ENCODE data around the gene HSPB7.
"Not testable (repeated sequence)": the region's sequence is repeated elsewhere in the genome, so short reads cannot be mapped to it uniquely, and the experiment has no call there.

Gene HSPB7

DNA sequence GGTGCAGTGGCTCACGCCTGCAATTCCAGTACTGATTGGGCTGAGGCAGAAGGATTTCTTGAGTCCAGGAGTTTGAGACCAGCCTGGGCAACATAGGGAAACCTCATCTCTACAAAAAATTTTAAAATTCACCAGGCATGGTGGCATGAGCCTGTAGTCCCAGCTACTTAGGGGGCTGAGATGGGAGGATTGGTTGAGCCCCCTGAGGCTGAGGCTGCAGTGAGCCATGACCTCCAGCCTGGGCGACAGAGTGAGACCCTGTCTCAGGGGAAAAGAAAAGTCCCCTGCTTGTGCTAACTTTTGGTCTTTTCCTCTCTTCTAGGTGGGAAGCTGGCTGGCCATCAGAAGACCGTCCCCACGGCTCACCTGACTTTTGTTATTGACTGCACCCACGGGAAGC, 12.2 kb downstream of the HSPB7 start:
- no peak for DNase-seq

DNA sequence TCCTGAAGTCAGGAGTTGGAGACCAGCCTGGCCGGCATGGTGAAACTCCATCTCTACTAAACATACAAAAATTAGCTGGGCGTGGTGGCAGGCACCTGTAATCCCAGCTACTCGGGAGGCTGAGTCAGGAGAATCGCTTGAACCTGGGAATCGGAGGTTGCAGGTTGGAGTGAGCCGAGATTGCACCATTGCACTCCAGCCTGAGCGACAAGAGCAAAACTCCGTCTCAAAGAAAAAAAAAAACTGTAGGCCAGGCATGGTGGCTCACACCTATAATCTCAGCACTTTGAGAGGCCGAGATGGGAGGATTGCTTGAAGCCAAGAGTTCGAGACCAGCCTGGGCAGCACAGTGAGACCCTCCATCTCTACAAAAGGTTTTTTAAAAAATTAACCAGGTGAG, 16.6 kb downstream of the HSPB7 start:
- DNase-seq: not testable (repeated sequence)

DNA sequence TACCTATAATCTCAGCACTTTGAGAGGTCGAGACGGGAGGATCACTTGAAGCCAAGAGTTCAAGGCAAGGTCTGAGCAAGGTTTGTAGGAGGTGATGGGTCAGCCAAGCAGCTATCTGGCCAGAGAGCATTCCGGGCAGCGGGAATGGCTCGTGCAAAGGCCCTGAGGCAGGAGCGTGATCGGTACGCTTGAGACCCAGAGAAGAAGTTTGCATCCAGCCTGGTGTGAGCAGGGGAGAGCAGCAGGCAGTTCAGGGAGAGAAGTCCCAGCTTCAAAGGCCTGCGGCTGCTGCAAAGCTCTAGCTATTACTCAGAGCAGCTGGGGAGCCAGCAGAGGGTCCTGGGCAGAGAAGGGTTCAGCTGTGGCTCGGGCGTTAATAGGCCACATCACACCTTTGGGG, 18.9 kb downstream of the HSPB7 start:
- DNase-seq: no peak

DNA sequence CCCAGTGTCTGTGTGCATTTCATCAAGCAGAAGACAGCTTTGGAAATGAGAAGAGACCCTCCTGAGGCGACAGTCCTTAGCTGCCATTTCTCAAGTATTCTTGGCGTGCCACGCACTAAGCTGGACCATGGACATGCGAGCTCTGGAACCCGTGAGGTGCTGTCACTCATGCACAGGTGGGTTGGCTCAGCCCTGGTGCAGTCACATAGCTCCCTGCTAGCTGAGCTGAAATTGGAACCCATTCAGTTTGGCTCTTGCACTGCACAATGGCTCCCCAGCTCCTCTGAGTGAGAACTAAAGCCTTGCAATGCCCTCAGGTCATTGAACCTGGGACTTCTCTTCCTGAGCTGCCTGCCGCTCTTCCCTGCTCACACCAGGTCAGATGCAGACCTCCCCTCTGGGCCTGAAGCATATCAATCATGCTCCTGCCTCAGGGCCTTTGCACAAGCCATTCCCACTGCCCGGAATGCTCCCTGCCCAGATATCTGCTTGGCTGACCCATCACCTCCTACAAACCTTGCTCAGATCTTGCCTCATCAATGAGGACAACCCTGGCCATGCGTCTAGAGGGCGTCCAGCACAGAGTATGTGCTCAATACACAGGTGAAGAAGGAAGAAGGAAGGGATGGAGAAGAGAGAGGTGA, 20.1 kb downstream of the HSPB7 start:
- DNase-seq: no peak

DNA sequence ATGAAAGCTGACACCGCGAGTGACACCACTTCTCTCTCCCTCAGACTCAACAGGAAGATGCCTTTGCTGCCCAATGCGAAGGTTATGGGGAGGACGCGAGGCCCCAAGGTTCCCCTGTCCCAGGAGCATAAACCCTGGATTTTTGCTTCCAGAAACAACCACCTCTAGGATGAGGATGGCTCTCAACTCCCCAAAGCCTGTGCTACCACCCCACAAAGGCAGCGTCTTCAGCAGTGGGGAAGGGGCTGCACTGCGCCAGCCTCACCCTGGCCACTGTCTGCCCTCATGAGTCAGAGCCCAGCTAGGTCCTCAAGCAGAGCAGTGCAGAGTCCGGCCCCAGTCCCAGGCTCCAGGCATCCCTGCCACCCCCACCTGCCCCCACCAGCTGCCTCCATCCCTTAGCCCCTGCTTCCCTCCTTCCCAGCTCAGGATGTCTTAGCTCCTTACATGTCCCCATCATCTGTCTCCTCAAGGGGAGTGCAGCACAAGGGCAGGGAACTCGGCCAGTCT, 20.7 kb downstream of the HSPB7 start:
- DNase-seq: no peak

DNA sequence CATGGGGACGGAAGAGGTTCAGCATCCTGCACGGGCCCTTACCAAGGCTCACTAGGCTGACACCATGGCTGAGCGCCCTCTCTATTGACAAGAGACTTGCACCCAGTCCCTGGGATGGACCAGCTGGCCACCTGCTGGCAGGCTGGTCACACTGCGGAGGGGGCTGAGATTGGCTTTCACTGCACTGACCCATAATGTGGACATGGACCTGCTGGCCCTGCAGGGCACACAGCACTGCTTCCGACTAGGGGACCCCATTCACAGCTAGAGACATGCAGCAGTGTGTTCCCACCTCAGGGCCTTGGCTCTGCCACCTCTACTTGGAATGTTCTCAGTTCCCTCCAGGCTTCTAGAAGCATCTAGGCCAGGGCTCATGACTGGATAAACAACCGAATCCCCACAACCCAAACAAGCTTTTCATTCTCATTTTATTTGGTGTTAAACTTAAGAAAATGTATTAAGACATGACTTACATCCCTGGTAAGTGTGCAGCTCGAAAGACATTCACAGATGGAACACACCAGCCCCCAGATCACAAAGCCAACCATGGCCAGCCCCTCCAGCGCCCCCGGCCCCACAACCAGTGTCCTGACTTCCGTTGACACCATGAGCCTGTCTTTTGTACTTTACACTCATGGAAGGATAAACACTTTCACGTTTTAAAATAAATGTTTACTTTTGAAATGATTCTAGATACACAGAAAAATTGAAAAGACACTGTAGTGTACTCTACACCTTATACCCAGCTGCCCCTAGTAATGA, 23.1 kb downstream of the HSPB7 start:
- no peak for DNase-seq

DNA sequence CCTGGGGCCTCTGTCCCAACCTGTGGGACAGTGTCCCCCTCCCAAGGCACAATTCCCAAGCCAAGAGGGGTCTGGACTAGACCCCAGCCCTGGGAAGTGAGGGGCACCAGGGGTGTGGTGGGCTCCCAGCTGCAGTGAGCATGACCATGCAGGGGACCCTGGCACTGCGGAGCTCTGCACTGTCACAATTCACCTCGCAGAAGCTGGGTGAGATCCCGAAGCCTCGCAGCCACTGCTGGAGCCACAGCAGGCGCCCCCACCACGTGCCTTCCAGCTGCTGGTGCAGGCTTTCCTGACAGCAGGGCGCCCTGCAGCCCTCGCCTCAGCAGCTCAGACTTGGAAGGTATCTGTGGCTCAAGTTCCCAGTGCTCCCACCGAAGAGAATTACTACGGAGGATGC, 23.8 kb downstream of the HSPB7 start:
- no peak for DNase-seq

DNA sequence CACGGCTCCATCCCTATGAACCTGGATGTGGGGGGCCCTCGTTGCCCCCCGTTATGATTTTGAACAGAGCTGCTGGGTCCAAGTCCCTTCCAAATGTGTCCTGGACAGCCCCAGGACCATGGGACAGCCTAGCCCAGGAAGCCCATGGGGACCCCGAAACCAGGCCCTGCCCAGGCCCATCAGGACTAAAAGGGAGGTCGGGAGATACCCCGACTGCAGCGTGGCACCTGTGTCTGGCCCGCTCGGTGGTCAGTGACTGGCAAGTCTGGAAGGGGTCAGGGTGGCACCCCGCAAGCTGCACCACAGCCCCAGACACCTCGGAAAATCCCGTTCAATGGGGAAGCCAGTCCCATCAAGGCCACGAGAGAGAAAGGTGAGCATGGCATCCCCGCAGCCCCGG, 24.2 kb downstream of the HSPB7 start:
- no peak for DNase-seq

DNA sequence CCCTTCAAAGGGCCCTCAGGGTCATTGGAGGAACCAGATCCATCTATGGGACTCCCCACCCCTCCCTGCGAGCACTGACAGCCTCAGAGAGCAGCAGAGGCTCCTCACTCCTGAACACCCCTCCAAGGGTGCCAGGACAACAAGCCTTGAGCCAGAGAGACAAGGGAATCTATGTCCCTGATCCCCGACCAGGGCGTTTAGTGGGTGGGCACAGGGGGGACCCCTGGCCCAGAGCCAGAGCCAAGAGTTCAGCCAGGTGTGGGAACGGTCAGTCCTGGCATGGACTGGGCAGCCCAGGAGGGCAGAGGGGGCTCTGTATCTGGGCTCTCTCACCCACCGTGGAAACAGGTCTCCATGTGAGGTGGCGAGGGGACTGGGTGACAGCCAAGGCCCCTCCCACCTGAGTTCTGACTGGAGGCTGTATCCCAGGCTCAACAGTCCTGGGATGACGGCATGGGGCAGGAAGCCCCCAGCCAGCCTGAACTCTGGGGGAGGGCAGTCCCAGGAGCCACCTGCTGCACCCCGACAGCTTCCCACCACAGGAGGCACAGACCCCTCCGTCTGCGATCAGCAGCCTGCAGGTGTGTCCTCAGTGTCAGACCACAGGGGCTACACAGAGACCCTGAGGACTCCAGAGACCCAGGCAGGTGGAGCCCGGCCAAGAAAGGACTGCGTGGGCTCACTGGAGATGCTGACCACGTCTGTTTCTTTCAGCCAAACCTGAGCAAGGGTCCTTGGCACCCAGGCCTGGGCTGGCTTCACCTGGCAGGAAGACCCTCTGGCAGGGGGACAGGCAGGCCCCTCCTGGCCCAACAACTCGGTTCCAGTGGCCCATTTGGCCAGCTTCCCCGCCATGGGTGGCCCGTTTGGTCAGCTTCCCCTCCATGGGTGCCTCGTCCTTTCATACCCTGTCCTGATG, 25.0 kb downstream of the HSPB7 start:
- no peak for DNase-seq

DNA sequence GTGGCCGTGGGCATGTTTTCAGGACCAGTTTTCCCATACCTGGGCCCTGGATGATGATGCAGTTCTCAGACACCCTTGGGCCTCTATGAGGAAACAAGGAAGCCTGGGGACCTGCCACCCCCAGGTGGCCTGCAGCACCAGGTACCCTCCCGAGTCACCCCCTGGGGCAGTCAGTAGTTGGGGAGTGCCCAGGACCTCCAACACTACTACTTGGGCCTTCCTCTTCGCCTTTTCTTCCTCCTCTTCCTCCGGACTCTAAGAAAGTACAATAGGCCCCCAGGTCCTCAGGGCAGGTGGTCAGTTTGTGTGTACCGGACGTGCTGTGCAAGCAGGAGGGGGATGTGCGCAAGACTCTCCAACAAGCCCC, 25.7 kb downstream of the HSPB7 start:
- no peak for DNase-seq

DNA sequence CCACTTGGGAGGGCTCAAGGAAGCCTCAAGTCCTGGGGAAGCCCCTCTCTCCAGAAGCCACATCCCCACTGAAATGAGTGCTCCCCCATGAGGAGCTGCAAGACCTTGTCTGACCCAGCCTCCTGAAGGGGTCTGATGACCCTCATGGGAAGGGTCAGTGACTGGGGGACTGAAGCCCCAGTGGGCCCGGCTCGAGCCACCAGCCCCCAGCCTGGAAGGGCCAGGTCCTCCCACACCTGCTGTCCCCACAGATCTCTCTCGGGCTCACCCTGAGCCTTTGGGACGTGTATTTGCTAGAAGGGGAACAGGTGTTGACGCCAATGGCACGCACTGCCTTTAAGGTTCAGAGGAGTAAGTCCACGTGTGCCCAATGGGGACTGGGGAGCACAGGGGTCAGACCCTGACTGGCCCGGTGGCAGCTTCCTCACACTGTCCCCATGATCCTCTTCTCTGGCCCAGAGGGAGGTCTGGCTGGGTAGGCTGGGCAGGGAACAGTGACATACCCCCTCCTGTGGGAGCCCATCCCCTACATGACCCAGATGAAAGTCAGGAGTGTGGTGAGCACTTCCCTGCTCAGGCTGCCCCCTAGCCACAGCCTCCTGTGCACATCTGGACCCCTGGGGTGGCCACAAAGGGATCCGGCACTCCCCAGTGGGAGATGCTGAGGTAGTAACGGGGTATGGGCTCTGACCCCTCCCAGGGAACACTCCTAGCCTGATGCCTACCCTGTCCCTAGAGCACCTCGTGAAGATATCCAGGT, 26.2 kb downstream of the HSPB7 start:
- no peak for DNase-seq

DNA sequence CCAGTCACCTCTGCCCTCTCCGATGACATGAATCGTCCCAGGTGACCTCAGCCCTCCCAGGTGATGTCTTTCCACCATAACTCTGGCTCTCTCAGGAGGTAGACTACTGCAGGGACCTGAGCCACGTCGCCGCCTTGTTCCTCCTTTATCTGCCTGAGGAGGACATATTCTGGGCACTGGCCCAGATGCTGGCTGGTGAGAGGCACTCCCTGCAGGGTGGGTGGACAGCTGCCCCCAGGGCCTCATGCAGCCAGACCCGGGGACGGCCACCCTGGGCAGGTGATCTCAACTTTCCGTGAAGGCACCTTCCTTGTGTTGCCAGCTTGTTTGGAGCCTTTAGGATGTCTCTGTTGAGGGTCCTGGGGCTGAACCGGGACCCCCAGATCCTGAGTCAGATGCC, 28.1 kb downstream of the HSPB7 start:
- DNase-seq: no peak

DNA sequence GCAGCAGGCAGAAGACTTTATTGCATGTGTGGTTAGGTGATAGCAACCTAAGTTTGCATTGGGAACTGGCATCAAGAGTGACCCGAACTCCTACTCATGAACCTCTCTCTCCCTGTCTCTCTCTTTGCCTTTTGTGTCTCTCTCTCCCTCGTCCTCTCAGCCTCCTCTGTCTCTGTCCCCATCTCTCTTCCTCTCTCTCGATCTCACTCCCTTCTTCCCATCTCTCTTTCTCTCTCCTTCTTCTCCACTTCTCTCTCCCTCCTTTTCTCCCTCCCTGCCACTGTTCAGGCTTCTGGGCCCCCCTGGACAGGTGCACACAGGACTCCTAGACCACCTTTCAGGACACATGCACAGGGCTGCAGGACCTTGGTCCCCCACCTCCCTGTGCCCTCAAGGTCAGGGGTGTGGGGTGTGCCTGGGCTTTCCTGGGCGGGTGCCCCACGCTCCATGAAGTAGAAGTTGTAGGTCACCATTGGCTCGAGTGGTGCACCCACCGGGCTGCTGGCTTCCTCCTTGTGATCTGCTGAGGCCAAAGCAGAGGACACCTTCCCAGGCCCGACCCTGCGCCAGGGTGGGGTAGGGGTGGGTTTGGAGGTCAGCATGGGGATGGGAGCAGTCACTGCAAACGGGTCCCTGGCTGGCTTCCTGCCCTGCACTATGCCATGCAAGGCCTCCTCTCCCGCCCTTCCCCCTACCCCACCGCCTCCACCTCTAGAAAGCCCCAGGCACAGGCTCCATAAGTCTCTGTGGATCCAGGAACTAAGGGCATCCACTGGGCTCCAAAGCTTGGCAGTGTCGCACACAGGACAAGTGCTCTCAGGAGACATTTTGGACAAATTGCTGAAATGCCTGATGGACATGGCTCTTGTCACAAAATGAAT, 28.7 kb downstream of the HSPB7 start:
- no peak for DNase-seq

DNA sequence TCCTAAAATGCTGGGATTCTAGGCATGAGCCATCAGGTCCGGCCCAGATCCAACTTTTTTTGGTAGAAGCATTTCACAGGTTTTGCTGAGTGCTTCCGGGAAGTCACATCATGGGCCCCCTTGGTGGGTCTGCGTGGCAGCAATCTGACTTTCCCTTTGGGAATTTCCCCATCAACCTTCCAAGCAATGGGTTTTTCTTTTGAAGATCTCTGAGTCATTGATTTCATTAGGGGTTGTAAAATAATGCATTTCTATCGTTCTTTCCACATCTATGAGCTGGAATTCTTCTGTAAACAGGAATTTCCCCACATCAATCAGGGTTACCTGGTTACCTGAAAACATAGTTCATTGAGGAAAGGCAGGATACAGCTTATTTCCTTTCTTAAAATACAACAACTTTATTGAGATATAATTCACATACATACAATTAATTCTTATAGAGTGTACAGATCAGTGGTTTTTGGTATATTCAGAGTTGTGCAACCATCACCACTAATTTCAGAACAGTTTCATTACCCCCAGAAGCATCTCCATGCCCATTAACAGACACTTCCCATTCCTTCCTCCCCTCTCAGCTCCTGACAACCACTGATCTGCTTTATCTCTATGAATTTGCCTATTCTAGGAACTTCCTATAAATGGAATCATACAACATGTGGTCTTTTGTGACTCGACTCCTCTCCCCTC, 32.1 kb downstream of the HSPB7 start:
- no peak for DNase-seq

DNA sequence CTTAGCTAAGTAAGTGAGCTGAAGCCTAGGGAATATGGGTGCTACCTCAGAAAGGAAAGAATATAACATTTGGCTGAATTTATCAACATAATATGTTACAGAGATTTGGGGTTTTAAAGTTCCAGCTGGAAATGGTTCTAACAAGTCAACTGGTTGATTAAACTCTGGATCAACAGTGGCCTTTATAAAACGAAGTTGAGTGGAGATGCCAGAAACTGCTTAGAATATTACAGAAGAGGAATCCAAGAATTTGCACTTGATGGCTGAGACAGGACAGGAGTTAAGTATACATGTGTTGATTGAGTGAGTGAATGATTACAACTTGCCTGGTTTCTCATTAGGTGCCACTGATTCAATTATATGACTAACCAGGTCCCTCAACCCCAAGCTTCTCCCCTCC, 34.6 kb downstream of the HSPB7 start:
- no peak for DNase-seq

DNA sequence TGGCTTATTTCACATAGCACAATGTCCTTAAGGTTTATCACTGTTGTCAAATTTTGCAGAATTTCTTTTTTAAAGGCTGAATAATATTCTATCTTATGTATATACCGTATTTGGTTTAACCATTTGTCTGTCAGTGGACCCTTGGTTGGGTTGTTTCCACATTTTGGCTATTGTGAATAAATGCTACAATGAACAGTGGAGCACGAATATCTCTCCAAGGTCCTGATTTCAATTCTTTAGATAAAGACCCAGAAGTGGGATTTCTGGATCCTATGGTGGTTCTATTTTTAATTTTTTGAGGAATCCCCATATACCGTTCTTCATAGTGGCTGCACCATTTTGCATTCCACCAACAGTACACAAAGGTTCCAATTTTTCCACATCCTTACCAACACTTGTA, 36.2 kb downstream of the HSPB7 start:
- no peak for DNase-seq

DNA sequence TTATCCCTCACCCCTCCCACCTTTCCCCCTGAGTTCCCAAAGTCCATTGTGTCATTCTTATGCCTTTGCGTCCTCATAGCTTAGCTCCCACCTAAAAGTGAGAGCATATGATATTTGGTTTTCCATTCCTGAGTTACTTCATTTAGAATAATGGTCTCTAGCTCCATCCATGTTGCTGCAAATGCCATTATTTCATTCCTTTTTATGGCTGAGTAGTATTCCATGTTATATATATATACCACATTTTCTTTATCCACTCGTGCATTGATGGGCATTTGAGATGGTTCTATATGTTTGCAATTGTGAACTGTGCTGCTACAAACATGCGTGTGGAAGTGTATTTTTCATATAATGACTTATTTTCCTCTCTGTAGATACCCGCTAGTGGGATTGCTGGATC, 39.9 kb downstream of the HSPB7 start:
- DNase-seq: not testable (repeated sequence)

DNA sequence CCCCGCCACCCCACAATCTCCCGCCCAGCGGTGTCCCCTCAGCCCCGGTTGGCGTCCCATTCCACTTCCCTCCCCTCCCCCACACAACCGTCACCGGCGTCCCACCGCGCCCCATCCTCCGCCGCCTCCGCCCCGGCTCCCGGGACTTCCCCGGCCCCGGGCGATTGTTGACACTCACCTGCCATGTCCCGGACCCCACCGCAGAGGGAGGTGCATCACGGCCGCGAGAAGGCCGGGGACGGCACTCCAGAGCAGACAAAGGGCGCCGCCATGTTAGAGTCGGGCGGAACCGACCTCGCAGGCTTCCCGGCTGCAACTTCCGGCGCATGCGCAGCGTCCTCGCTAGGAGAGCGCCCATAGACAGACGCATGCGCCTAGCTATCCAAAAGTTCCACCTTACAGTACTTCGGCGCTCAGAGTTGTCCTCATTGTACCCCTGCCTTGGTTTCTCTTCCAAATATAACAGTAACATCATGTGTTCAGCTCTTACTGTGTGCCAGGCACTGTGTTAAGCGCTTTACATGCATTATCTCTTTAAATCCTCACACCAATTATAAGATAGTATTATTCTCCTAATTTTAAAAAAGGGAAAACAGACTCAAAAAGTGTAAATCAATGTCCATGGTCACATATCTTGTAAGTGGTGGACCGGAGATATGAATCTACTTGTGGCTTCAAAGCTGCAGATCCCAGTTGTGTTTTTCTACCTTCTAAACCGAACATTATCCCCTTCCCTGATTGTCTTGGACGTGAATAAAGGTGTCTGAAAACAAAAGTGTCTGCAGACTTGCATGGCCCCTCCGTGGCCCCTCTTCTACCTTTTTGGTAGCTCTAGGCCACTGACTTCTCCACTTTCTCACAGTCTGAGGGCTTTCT, 41.8 kb downstream of the HSPB7 start, which contains the start of gene ZBTB17:
Gene ZBTB17 (minus strand): TSS at position 297 of the 876 bp plus-strand sequence. CDS start 27,606 bp downstream, outside the sequence.
- DNase-seq: peak; percentile 96

DNA sequence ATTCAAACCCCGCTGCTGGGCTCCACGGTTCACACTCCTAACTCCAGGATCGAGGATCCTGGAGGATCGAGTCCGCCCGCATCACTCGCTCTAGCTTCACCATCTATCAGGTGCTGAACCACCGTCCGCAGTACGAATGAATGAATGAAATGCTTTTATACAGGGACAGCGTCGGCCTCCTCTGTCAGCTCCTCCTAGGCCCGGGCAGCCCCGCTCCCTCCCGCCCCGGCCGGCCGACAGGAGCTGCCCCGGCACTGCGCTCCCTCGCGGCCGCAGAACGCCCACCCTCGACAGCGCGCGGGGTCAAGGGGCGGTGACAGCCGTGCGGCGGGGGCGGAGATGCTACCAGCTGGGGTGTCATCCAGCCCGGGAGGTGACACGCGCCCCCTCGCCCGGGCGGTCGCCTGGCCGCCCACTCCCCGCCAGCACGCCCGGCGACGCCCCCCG, 42.5 kb downstream of the HSPB7 start:
- peak; percentile 48 for DNase-seq

DNA sequence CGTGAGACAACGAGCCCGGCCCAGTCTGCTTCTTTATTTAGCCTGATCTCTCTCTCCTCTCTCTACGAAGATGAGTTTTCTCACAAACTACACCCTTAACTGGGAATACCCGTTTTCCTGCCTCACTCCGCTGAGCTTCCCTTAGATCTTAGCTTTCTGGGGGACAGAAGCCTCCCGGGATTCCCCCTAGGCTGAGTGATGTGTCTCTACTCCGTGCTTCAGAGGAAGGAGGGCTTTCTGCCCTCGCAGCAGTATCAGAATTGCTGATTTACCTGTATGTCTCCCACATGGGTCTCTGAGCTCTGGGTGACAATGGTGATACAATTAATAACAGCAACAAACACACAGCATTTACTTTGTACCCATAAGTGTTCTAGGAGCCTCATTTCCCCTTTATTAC, 43.0 kb downstream of the HSPB7 start:
- DNase-seq: no peak

All from NCI-H345 (cell line).